SHP77 treated with DMSO at 0.1 percent for 48 hours (cell line): ENCODE results near the gene ST8SIA1.

Source experiments
- DNase-seq: peaks from one replicate; lab custom pipeline; 2025; lab: John Stamatoyannopoulos, UW

ST8SIA1 gene

GRCh38 chr12:22332202-22332601 is 2.3 kb downstream of the ST8SIA1 start:
- no peak for DNase-seq

GRCh38 chr12:22329621-22330020 is 4.9 kb downstream of the ST8SIA1 start:
- no peak for DNase-seq

DNA sequence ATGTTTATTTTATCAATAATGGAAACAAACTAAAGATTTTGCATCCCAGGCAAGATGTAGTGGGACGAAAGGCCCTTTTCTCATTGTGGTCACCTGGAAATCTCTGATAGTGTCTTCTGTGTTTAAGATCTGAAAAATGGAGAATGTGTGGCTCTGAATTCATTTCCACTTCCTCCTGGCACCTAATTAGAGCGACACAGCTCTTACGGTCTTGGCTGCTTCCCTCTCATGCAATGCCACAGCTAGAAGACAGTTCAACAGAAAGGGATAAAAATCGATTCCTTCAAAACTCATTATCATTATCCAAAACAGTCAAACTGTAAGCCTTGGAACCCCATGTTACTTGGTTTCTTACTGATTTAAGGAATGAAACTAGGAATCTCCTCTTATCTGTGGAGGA is 9.3 kb downstream of the ST8SIA1 start:
- no peak for DNase-seq

GRCh38 chr12:22322091-22322490 is 12.4 kb downstream of the ST8SIA1 start:
- no peak for DNase-seq

GRCh38 chr12:22321638-22322037 is 12.9 kb downstream of the ST8SIA1 start:
- no peak for DNase-seq

DNA sequence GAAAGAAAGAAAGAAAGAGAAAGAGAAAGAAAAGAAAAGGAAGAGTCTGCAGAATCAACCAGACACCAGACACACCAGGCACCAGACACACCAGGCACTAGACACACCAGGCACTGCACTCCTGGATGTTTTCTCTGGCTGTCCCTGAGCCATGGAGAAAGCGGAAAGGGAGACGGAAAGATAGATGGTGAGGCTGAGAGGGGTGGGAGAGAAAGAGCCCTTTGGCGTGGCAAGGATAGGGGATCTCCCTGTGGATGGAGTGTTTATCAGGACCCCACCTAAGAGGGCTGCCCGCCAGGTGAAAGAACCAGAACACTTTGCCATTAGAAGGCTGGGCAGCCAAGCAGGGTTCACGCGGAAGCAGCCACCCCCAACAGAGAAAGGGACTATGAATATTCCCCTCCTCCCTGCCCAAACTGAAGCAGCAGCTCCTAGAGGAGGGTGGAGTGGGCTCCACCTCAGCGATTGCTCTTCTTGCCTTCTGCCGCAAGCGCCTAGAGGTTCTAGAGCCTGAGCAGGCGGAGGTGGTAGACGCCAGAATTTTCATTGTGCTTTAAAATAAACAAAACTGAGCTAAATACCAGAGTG is 13.4 kb downstream of the ST8SIA1 start:
- DNase-seq = no peak

GRCh38 chr12:22318108-22318737 is 16.3 kb downstream of the ST8SIA1 start:
- DNase-seq = no peak

DNA sequence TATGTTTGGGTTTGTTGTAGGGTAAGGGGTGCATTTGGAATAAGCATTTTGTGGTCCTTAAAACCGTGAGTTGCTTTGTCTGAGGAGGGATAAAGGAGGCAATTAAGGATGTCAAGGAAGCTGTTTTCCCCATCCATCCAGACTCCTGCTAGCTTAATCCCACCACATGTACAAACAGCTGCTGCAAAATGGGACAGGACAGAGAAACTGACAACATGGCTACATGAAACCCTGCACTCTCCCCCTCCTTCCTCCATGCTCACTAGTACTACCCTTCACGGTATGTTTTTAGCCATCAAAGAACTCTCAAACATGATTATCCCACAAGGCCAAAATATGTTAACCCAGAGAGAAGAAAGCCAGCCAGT is 20.6 kb downstream of the ST8SIA1 start:
- DNase-seq = no peak

DNA sequence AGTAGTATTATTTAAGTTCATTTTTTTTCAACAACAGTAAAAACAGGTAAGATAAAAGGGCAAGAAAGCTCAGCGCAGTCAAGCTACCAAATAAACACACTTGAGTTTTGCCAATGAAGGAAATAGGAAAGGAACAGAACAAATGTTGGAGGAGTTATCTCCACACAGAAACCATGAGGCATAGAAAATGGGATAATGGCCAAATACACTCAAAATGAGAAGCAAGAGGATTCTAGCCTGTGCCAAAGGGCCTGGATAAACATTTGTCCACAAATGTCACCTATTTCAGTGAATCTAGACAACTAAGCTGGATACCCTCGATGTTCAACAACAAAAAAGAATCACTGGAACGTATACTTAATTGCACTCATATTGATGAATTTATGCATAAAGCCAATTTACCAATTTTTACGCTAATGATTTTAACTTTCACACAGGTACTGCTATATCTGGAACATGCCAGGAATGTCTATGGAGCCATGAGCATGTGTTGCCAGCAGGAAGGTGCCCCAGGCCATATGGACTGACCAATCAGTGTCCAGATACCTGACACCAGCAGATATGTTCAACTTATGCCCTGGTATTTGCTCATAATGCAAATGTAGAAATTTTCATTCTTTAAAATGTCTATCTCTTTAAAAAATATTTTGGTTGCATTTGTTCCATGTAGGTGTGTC is 21.1 kb downstream of the ST8SIA1 start:
- no peak for DNase-seq

GRCh38 chr12:22312336-22312735 is 22.2 kb downstream of the ST8SIA1 start:
- no peak for DNase-seq

DNA sequence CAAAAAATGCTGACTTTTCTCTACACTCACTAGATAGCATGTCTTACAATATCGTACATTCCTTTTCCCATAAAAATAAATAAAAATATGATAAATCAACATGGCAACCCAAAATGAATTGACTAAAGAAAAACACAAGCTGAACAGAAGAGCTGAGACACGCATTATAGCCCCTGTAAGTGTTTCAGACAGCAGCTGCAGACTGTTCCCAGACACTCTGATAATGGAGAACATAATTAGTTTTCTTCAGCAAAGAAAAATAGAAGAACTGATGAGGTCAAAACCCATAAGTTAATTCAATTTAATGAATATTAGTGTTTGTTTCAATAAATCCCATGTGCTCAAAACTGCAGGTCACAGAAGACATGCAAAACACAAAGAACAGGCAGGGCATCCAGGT is 23.8 kb downstream of the ST8SIA1 start:
- no peak for DNase-seq

- DNase-seq = no peak
Measured at GRCh38 chr12:22310275-22310674, 24.2 kb downstream of the ST8SIA1 start.

GRCh38 chr12:22307811-22308210 is 26.7 kb downstream of the ST8SIA1 start:
- DNase-seq = no peak

DNA sequence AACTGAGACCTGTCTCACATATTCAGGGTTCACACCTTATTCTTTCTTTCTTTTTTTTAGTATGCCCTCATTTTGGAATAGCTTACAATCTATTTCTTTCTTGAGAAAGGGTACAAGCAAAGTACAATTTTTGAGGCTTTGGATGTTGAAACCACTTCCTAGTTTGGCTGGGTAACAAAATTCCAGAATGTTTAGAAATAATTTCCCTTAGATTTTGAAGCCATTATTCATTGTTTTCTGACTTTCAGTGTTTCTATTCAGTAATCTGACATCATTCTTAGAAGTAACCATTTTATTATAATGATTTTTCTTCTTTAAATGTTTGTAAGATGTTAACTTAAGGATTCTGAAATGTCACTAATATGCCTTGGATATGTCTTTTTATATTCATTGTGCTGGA is 28.2 kb downstream of the ST8SIA1 start:
- no peak for DNase-seq

DNA sequence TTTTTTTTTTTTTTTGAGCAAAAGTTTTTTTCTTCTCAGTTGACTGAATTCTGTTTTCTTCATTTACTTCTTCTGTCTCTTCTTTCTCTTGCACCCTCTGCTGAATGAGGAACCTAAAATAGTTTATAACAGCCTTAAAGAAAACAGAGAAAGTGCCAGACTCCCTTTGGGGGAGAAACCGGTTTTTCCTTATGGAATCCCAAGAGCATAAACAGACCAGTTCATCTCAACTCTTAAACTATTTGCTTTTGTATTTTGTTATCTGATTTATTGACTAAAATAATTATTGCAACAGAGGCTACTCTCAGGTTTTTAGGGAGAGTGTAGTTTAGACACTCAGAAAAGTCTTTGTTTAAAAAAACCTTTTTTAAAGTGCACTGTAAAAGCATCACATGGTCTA is 30.2 kb downstream of the ST8SIA1 start:
- no peak for DNase-seq

- no peak for DNase-seq
Measured at GRCh38 chr12:22299294-22299912, 35.1 kb downstream of the ST8SIA1 start.

DNA sequence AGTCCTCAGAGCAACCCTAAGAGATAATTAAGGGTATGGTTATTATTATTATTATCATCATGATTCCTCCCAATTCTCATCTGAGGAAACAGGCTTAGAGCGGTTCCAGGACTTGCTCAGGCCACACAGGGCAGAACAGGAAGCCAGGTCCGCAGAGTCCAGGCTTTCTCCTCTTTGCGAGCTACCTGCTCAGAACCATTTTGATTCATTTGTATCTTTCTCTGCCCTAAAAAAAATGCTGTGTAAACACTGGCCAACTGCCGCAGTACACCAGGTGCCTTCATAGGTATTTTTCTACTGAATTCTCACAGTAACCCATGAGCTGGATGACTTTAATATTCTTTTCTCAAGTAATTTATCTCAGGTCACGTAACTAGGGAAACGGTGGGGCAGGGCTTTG is 45.3 kb downstream of the ST8SIA1 start:
- no peak for DNase-seq

DNA sequence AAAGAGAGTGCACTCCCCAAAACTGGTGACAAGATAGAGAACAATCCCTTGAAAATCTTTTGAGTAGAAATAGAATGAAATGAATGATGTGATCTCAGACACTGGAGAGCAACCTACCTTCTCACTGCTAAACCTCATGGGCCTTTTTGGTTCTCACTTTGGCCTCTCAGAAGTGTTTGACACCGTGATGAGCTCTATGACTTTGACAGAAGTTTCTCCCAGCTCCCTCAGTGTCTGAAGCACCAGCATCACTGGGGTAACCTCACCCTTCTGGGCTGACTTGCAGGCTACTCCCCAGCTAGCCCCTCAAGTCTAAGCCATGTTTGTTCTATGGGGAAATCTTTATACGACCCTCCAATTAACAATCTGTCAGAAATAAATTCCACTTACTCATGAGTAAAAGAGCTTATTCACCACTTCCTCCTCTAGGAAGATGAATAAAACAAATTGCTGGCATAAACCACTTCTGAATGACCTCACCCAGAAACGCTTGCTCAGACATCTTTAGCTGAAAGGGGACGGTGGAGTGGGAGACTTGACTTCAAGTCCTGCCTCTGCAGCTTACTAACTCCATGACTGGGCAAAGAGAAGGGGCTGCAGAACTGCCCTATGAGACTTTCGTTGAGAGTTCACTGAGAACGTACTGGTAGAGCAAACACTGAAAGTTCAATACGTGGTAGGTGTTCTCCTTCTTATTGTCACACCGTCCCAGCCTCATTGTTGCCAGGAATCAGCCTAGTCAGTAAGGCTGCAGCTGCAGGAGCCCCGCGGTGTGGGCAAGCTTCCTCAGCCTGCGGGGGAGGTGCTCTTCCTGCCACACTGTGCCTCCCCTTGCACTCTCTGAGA is 46.5 kb downstream of the ST8SIA1 start:
- no peak for DNase-seq

- no peak for DNase-seq
Measured at GRCh38 chr12:22287101-22287500, 47.4 kb downstream of the ST8SIA1 start.

GRCh38 chr12:22286569-22286968 is 47.9 kb downstream of the ST8SIA1 start:
- DNase-seq = no peak

DNA sequence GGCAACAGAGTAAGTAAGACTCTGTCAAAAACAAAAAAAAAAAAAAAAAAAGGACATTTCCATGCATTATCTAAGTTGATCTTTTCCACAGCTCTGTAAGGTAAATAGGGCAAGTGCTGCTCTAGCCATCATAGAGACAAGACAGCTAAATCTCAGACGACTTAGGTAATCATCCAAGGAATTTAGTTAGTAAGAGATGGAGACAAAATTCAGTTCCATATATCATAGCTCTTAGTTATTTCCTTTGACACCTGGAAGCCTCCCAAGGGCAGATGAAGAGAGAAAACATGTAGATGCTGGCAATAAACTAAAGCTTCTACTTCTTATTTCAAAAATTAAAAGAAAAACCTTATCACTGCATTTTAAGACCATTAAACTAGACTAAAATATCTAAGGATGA is 48.7 kb downstream of the ST8SIA1 start:
- DNase-seq = no peak

- DNase-seq = no peak
Measured at GRCh38 chr12:22284871-22285270, 49.6 kb downstream of the ST8SIA1 start.
